HepG2 (cell line): ENCODE data around the gene KHNYN. TPM values are rescaled to one million over a fixed set of nuclear protein-coding genes. Genes with fewer than 3 reads are reported as not detected.
A peak's percentile ranks its signal among the peaks of the same experiment; 100 is the strongest.

ENCODE experiments used
- AHR ChIP-seq: IDR thresholded peaks from 2 replicates; pipeline ENCODE4 v1.6.1; 2018; ENCODE audit warnings: missing genetic modification reagents, missing compliant biosample characterization
- AKNA ChIP-seq: sonication (generic); formaldehyde crosslinking; IDR thresholded peaks from 2 replicates; pipeline ENCODE4 v1.4.0; 2020; ENCODE audit warnings: missing genetic modification reagents, borderline replicate concordance
- DR1 ChIP-seq: sonication (generic); formaldehyde crosslinking; IDR thresholded peaks from 2 replicates; pipeline ENCODE4 v1.8.0; 2021; ENCODE audit warnings: mild to moderate bottlenecking, missing genetic modification reagents, inconsistent platforms
- FIP1L1 ChIP-seq: fragments of 200-400 bp; formaldehyde crosslinking; IDR thresholded peaks from 2 replicates; pipeline ENCODE4 v1.6.1; 2018; ENCODE audit warnings: low read depth, mild to moderate bottlenecking, low read length, moderate library complexity, borderline replicate concordance; ENCODE audit not compliant: insufficient read depth
- KDM2A ChIP-seq: sonication (generic); formaldehyde crosslinking; IDR thresholded peaks from 2 replicates; pipeline ENCODE4 v1.4.0; 2020; ENCODE audit warnings: low read depth, missing genetic modification reagents, borderline replicate concordance
- MIER3 ChIP-seq: IDR thresholded peaks from 2 replicates; pipeline ENCODE4 v1.6.1; 2016; ENCODE audit warnings: missing compliant biosample characterization, borderline replicate concordance
- ONECUT2 ChIP-seq: sonication (generic); formaldehyde crosslinking; IDR thresholded peaks from 2 replicates; pipeline ENCODE4 v1.4.0; 2020; ENCODE audit warnings: missing genetic modification reagents
- PITX1 ChIP-seq: sonication (generic); formaldehyde crosslinking; IDR thresholded peaks from 2 replicates; pipeline ENCODE4 v1.5.1; 2020; ENCODE audit warnings: mild to moderate bottlenecking, missing genetic modification reagents
- TBP ChIP-seq: sonication (generic); formaldehyde crosslinking; IDR thresholded peaks from 2 replicates; pipeline ENCODE4 v1.5.0; 2020; ENCODE audit warnings: missing genetic modification reagents
- YEATS2 ChIP-seq: sonication (generic); formaldehyde crosslinking; IDR thresholded peaks from 2 replicates; pipeline ENCODE4 v1.4.0; 2020; ENCODE audit warnings: missing genetic modification reagents, borderline replicate concordance
- ZFAT ChIP-seq: sonication (generic); formaldehyde crosslinking; conservative IDR thresholded peaks from 2 replicates; pipeline ENCODE4 v1.8.1; 2023; ENCODE audit warnings: missing genetic modification reagents, inconsistent platforms
- ZNF142 ChIP-seq: sonication (generic); formaldehyde crosslinking; IDR thresholded peaks from 2 replicates; pipeline ENCODE4 v1.4.0; 2020; ENCODE audit warnings: missing genetic modification reagents
- ZNF225 ChIP-seq: sonication (generic); formaldehyde crosslinking; IDR thresholded peaks from 2 replicates; pipeline ENCODE4 v1.4.0; 2020; ENCODE audit warnings: mild to moderate bottlenecking, missing genetic modification reagents
- ZNF292 ChIP-seq: sonication (generic); formaldehyde crosslinking; IDR thresholded peaks from 2 replicates; pipeline ENCODE4 v1.8.1; 2022; ENCODE audit warnings: mild to moderate bottlenecking, low read depth, missing genetic modification reagents, borderline replicate concordance
- ZNF331 ChIP-seq: sonication (generic); formaldehyde crosslinking; IDR thresholded peaks from 2 replicates; pipeline ENCODE4 v1.4.0; 2020; ENCODE audit warnings: missing genetic modification reagents
- ZNF431 ChIP-seq: sonication (generic); formaldehyde crosslinking; IDR thresholded peaks from 2 replicates; pipeline ENCODE4 v1.9.0; 2022; ENCODE audit warnings: missing genetic modification reagents, low read depth, mild to moderate bottlenecking, borderline replicate concordance
- ZNF704 ChIP-seq: sonication (generic); formaldehyde crosslinking; IDR thresholded peaks from 2 replicates; pipeline ENCODE4 v1.8.1; 2023; ENCODE audit warnings: mild to moderate bottlenecking, inconsistent platforms, moderate library complexity, missing genetic modification reagents, borderline replicate concordance
- polyA plus RNA-seq, 8 experiments: library from polyadenylated mRNA; depleted of rRNA in 3 of 8; stranded (reverse) in 7 of 8; unstranded in 1 of 8; fragments of >200 nt; fragmentation: Illumina TruSeq in 4 of 8; extraction: Trizol in 4 of 8; gene quantifications; 2 replicates each; pipeline versions ENCODE4 v1.2.1 to v1.2.3, GENCODE V29; 2011 to 2016; ENCODE audit warnings: low read depth in 4 of 8, missing spikeins in 1 of 8, mixed read lengths in 1 of 8; ENCODE audit not compliant: insufficient read depth in 1 of 8
- total RNA-seq, 5 experiments: library from RNA; depleted of rRNA; stranded (reverse); fragments of >200 nt; fragmentation: Illumina TruSeq; extraction: Trizol; gene quantifications; 2 replicates each; pipeline ENCODE4 v1.2.3, GENCODE V29; 2016; ENCODE audit warnings: low read depth in 1 of 5

The KHNYN gene
- total and polyA plus RNA-seq, 2 of the 13 experiments (the other 11 are each of a cell fraction or from before 2014, with no cell fraction given), result 52.8 to 75.7 TPM

GRCh38 chr14:24441904-24442239 is 12.1 kb downstream of the KHNYN start (continued):
- TF ChIP-seq YEATS2 (CRISPR knock-in tag) (no peak), DR1 (CRISPR knock-in tag) (no peak), KDM2A (no peak), ZNF225 (CRISPR knock-in tag) (no peak), ZNF142 (CRISPR knock-in tag) (no peak), ONECUT2 (CRISPR knock-in tag) (no peak), AKNA (CRISPR knock-in tag) (no peak), TBP (no peak), ZNF292 (CRISPR knock-in tag) (no peak), ZFAT (CRISPR knock-in tag) (0 out of 2 replicates have a peak, but pooled peaks have one; percentile 6), MIER3 (no peak), ZNF704 (CRISPR knock-in tag) (no peak), AHR (CRISPR knock-in tag) (no peak), FIP1L1 (no peak), ZNF331 (CRISPR knock-in tag) (no peak), ZNF431 (no peak), PITX1 (CRISPR knock-in tag) (no peak)
